ENCODE results near the gene GPATCH3.
"Not testable (repeated sequence)": the region's sequence is repeated elsewhere in the genome, so short reads cannot be mapped to it uniquely, and the experiment has no call there.

The GPATCH3 gene

GRCh38 chr1:26862781-26863684, 37.2 kb downstream of the GPATCH3 start, which contains the start of gene SFN:
TSS of gene SFN (plus strand) at chr1:26863149. CDS start at chr1:26863213, 64 bp downstream.
- DNase-seq: no peak

- DNase-seq: no peak
These were observed 38.3 kb downstream of the GPATCH3 start for GRCh38 chr1:26861889-26862378.

GRCh38 chr1:26861286-26861701, 39.0 kb downstream of the GPATCH3 start:
- DNase-seq: peak; percentile 33

GRCh38 chr1:26858891-26859640, 41.2 kb downstream of the GPATCH3 start:
- no peak for DNase-seq

GRCh38 chr1:26858160-26858559, 42.1 kb downstream of the GPATCH3 start:
- no peak for DNase-seq

GRCh38 chr1:26857473-26858060, 42.7 kb downstream of the GPATCH3 start:
- no peak for DNase-seq

- no peak for DNase-seq
These were observed 43.4 kb downstream of the GPATCH3 start for GRCh38 chr1:26856604-26857469.

GRCh38 chr1:26856181-26856580, 44.1 kb downstream of the GPATCH3 start:
- DNase-seq: no peak

- DNase-seq: no peak
These were observed 44.6 kb downstream of the GPATCH3 start for GRCh38 chr1:26855636-26856035.

- no peak for DNase-seq
These were observed 45.4 kb downstream of the GPATCH3 start for GRCh38 chr1:26854906-26855305.

GRCh38 chr1:26853600-26853999, 46.7 kb downstream of the GPATCH3 start:
- no peak for DNase-seq

- DNase-seq: peak; percentile 66
These were observed 47.1 kb downstream of the GPATCH3 start for GRCh38 chr1:26853156-26853555.

GRCh38 chr1:26852701-26853100, 47.6 kb downstream of the GPATCH3 start:
- no peak for DNase-seq

GRCh38 chr1:26851106-26851684, 49.1 kb downstream of the GPATCH3 start:
- no peak for DNase-seq

- DNase-seq: peak; percentile 79
These were observed 51.1 kb downstream of the GPATCH3 start for GRCh38 chr1:26848941-26849774.

- no peak for DNase-seq
These were observed 51.8 kb downstream of the GPATCH3 start for GRCh38 chr1:26848499-26848898.

GRCh38 chr1:26847826-26848225, 52.4 kb downstream of the GPATCH3 start:
- not testable (repeated sequence) for DNase-seq

GRCh38 chr1:26844424-26845196, 55.7 kb downstream of the GPATCH3 start:
- DNase-seq: no peak
